GM23248 (cell line): ENCODE results near the gene ADGRL2.

ENCODE experiments used
- EZH2 ChIP-seq: fragments of 200-600 bp; sonication (generic); IDR thresholded peaks from 2 replicates; pipeline ENCODE4 v1.6.1; 2018; ENCODE audit warnings: antibody characterized with exemption, mild to moderate bottlenecking; ENCODE audit not compliant: insufficient read depth, poor library complexity, severe bottlenecking
- EZH2phosphoT487 ChIP-seq: fragments of 200-600 bp; sonication (generic); IDR thresholded peaks from 2 replicates; pipeline ENCODE4 v1.6.1; 2018; ENCODE audit warnings: antibody characterized with exemption, moderate library complexity, mild to moderate bottlenecking, low read depth; ENCODE audit not compliant: insufficient read depth

GRCh38 chr1:81999364-81999763, 198.6 kb downstream of the ADGRL2 start:
- TF ChIP-seq EZH2 = no peak
- no peak for TF ChIP-seq EZH2phosphoT487
